H54 (cell line): Measurements from ENCODE around the gene DUSP1.

Experiments
- DNase-seq: peaks from one replicate; pipeline ENCODE4 v3.0.0; 2011; ENCODE audit warnings: low spot score, mixed read lengths; ENCODE audit not compliant: insufficient read length
- FAIRE-seq: peaks from 3 replicates; lab custom pipeline; 2011; peaks lifted over from hg19 to GRCh38; lab: Jason Lieb, UNC
- POLR2A ChIP-seq: IDR thresholded peaks from 2 replicates; pipeline ENCODE4 v1.6.1; 2011; ENCODE audit warnings: low read depth, mild to moderate bottlenecking, low read length

DUSP1 gene

DNA sequence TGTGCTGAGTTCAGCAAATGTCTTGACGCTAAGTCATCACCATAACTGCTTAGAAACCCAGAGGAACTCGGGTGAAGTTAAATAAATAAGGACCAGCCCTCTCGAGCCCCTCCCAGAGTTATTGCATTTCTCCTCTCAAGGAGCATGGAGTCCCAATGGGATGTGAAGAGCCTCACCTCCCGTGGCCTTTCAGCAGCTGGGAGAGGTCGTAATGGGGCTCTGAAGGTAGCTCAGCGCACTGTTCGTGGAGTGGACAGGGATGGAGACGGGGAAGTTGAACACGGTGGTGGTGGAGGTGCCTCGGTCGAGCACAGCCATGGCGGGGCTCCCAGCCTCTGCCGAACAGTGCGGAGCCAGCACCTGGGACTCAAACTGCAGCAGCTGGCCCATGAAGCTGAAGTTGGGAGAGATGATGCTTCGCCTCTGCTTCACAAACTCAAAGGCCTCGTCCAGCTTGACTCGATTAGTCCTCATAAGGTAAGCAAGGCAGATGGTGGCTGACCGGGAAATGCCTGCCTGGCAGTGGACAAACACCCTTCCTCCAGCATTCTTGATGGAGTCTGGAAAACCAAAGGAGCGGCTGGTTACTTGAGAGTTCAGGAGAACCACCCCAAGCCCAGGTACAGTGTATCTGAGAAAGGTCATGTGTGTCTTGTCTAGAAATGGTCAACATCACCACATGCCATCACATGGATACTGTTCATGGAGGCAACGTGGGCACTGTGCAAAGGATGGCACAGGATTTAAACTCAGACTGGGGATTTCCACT, 2.2 kb downstream of the DUSP1 start:
- no peak for DNase-seq
- TF ChIP-seq POLR2A, result no peak
- no peak for FAIRE-seq

DNA sequence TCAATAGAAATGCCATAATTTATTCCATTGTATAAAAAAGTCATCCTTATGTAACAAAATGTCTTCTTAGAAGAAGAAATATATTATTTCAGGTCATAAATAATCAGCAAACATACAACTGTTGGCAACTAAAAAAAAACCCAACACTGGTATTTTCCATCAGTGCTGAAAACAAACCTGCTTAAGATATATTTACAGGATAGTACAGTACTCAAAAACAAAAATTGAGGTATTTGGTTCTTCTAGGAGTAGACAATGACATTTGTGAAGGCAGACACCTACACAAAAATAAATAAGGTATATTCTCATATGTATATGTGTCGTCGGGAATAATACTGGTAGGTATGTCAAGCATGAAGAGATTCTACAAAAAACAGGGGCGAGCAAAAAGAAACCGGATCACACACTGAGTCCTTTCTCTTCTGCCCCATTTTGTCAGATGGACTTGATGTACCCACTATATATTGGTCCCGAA, 2.9 kb downstream of the DUSP1 start:
- no peak for TF ChIP-seq POLR2A
- DNase-seq, result no peak
- no peak for FAIRE-seq

- FAIRE-seq, result no peak
- no peak for DNase-seq
- peak; percentile 40 for TF ChIP-seq POLR2A
These were observed 4.5 kb downstream of the DUSP1 start for GRCh38 chr5:172766287-172767108.

DNA sequence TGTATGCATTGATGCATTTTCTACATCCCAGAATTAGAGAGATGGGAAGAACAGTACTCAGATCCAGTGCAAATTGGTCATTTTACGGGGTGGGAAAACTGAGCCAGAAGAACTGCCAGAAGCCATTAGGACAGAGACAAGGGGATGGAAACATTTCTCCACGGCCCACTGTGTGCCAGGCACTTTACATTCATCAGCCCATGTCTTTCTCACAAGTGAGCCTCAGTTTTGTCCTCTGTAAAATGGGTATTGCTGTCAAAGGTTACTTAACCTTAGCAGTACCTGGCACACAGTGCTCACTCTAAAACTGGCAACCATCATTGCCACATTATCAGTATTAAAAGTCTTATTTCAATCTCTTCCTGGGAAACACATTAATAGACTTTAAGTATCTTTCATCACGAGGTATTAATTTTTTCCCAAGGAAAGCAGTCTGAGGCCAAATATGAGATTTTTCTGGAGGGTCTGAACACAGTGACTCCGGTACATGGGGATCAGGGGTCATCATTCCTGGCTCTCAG, 5.2 kb downstream of the DUSP1 start:
- no peak for TF ChIP-seq POLR2A
- no peak for FAIRE-seq
- DNase-seq, result no peak

- FAIRE-seq (no peak), DNase-seq (peak; percentile 95)
- TF ChIP-seq POLR2A, result peak; percentile 35; the same call in 1 of the 2 replicates
These were observed 5.9 kb downstream of the DUSP1 start for GRCh38 chr5:172764861-172765765.

DNA sequence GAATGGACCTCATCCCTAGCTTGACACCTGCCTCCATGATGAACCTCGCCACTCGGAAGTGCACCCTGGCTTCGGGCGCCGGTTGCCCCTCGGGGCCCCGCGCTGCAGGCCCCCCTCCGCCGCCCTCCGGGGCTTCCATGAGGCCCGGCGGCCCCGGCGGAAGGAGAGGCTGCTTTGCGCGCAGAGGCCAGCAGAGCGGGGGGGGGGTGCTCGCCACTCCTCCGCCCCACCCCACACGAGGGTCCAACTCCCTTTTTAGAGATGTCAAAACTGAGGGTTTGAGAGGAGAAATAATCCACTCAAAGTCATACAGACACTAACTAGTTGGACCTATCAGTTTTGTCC, 7.9 kb downstream of the DUSP1 start:
- DNase-seq (no peak), FAIRE-seq (no peak)
- no peak for TF ChIP-seq POLR2A

DNA sequence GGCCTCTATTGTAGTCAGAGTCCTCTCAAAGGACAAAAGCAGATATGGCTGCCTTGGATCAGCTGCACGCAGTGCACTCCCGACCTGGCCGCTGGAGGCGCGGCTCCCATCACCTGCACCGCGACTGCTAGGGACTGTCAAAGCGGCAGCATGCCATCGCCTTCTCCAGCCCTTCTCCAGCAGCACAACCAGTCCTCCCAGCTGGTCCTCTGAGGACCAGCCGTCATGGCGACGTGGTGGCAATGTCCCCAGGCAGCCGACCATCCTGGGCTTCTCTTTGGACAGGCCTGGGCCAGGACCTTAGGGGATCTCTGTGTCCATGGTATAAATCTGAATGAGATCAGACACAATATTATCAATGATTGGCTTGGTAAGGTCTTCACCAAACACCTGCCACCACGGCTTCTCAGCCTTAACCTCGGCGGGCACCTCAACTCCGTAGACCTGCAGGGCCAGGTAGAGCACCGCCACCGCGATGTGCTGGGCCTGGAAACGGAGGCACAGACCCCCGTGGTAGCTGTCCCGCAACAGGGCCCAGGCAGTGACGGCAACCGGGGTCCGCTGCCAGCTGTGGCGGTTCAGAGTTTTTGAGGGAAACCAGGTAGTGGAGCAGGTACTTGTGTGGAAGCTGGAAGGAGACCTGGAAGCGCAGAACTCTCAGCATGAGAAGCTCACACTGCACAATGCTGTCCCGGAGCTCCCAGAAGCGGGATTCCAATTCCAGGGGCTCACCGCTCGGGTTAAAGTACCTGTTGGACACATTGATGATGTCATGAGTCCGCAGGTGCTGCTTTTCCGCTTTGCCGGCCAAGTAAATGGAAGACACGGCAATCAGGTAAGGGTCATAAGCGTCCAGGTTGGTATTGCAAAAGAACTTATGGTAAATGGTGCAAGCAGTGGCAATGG, 8.5 kb downstream of the DUSP1 start:
- FAIRE-seq (no peak), DNase-seq (no peak)
- no peak for TF ChIP-seq POLR2A

- DNase-seq (no peak), FAIRE-seq (no peak)
- TF ChIP-seq POLR2A, result no peak
These were observed 10.0 kb downstream of the DUSP1 start for GRCh38 chr5:172760959-172761358.

DNA sequence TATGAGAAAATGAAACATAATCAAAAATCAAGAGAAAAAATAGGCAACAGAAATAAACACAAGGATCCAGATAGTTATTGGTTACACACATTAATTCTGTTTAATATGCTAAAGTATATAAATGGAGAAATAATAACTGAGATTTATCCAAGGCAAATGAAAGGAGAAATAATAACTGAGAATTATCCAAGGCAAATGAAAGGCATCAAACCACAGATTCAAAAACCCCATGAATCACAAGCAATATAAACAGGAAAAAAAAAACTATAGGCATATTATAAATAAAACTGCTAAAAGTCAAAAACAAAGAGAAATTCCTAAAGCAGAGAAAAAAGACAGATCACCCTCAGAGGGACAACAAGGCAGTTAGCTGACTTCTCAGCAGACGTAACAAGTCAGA, 10.9 kb downstream of the DUSP1 start:
- FAIRE-seq, result no peak
- no peak for TF ChIP-seq POLR2A
- DNase-seq, result no peak

DNA sequence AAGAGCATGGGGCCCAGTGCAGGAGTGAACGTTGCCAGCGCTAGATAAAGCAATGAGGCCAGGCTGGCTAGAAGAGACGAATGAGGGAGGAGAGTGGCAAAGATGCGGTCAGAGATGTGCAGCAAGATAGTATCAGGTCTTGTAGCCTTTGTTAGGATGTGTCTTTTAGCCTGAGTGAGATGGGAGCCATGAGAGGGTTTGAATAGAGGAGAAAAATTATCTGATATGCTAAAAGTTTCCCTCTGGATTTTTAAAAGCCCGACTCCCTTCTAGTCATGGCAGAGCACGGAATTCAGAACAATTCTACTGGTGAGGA, 12.2 kb downstream of the DUSP1 start:
- no peak for TF ChIP-seq POLR2A
- FAIRE-seq (no peak), DNase-seq (no peak)

GRCh38 chr5:172758077-172758833, 12.7 kb downstream of the DUSP1 start:
- TF ChIP-seq POLR2A, result 0 out of 2 replicates have a peak, but pooled peaks have one; percentile 6
- DNase-seq, result peak; percentile 92

More at GRCh38 chr5:172758077-172758833, 12.7 kb downstream of the DUSP1 start:
- FAIRE-seq, result peak; percentile 90
